Frontal cortex (tissue), 4 donors: ENCODE results near the gene RAB22A. TPM values are rescaled to one million over a fixed set of nuclear protein-coding genes. Genes with fewer than 3 reads are reported as not detected.
"Not testable (repeated sequence)": the region's sequence is repeated elsewhere in the genome, so short reads cannot be mapped to it uniquely, and the experiment has no call there.

Experiments
- DNase-seq, 2 donors: peaks; one replicate each; pipeline ENCODE4 v3.0.0; 2012; ENCODE audit warnings: low spot score in 2 of 2
- FAIRE-seq: peaks from 2 replicates; lab custom pipeline; 2012; peaks lifted over from hg19 to GRCh38; lab: Jason Lieb, UNC
- total RNA-seq: library from RNA; depleted of rRNA; stranded (reverse); fragments of >200 nt; gene quantifications from one replicate; pipeline ENCODE4 v1.2.3, GENCODE V29; 2014
- donor health status: control.
- donor health status: control.
- donor health status: control.

RAB22A gene
- total RNA-seq, 1 donor from 2014 or later, result 23.6 TPM

GRCh38 chr20:58340151-58340550 lies 30.6 kb downstream of the RAB22A start:
- no peak for FAIRE-seq
- no peak for DNase-seq

- FAIRE-seq (no peak), DNase-seq (no peak)
Observed at GRCh38 chr20:58340853-58341252, 31.3 kb downstream of the RAB22A start.

- no peak for FAIRE-seq
- DNase-seq, result no peak
Observed at GRCh38 chr20:58342104-58342945, 32.8 kb downstream of the RAB22A start.

GRCh38 chr20:58344741-58345140 lies 35.2 kb downstream of the RAB22A start:
- FAIRE-seq (no peak), DNase-seq (no peak)

GRCh38 chr20:58349570-58349969 lies 40.1 kb downstream of the RAB22A start:
- no peak for DNase-seq
- no peak for FAIRE-seq

GRCh38 chr20:58352468-58352867 lies 43.0 kb downstream of the RAB22A start:
- no peak for FAIRE-seq

GRCh38 chr20:58359441-58359840 lies 49.9 kb downstream of the RAB22A start:
- no peak for DNase-seq
- no peak for FAIRE-seq

More at GRCh38 chr20:58352468-58352867, 43.0 kb downstream of the RAB22A start:
- no peak for DNase-seq

GRCh38 chr20:58360936-58361335 lies 51.4 kb downstream of the RAB22A start:
- FAIRE-seq (no peak), DNase-seq (no peak)

GRCh38 chr20:58361481-58362205 lies 52.1 kb downstream of the RAB22A start:
- no peak for FAIRE-seq
- DNase-seq, result no peak

- FAIRE-seq (no peak), DNase-seq (no peak)
Observed at GRCh38 chr20:58362206-58362516, 52.6 kb downstream of the RAB22A start.

GRCh38 chr20:58362970-58363369 lies 53.5 kb downstream of the RAB22A start:
- DNase-seq (no peak), FAIRE-seq (no peak)

- FAIRE-seq (no peak), DNase-seq (no peak)
Observed at GRCh38 chr20:58366866-58367265, 57.4 kb downstream of the RAB22A start.

- DNase-seq (no peak), FAIRE-seq (no peak)
Observed at GRCh38 chr20:58372806-58373205, 63.3 kb downstream of the RAB22A start.

- FAIRE-seq, DNase-seq: not testable (repeated sequence)
Observed at GRCh38 chr20:58373296-58373695, 63.8 kb downstream of the RAB22A start.

- FAIRE-seq (no peak), DNase-seq (no peak)
Observed at GRCh38 chr20:58374027-58374850, 64.7 kb downstream of the RAB22A start.

- no peak for DNase-seq
Observed at GRCh38 chr20:58374906-58375758, 65.6 kb downstream of the RAB22A start.

GRCh38 chr20:58375759-58376352 lies 66.3 kb downstream of the RAB22A start:
- DNase-seq, result no peak
- FAIRE-seq, result no peak

More at GRCh38 chr20:58374906-58375758, 65.6 kb downstream of the RAB22A start:
- FAIRE-seq, result no peak

- no peak for FAIRE-seq
- DNase-seq, result no peak
Observed at GRCh38 chr20:58377017-58377416, 67.5 kb downstream of the RAB22A start.

GRCh38 chr20:58377766-58378401 lies 68.4 kb downstream of the RAB22A start:
- DNase-seq, result no peak
- FAIRE-seq, result no peak
